ENCODE results near the gene SALL3. TPM values are rescaled to one million over a fixed set of nuclear protein-coding genes. Genes with fewer than 3 reads are reported as not detected.
"Not testable (repeated sequence)": the region's sequence is repeated elsewhere in the genome, so short reads cannot be mapped to it uniquely, and the experiment has no call there.

Gene SALL3
- total RNA-seq, 2 donors from 2014 or later: 0.05 TPM; not detected in 1

DNA sequence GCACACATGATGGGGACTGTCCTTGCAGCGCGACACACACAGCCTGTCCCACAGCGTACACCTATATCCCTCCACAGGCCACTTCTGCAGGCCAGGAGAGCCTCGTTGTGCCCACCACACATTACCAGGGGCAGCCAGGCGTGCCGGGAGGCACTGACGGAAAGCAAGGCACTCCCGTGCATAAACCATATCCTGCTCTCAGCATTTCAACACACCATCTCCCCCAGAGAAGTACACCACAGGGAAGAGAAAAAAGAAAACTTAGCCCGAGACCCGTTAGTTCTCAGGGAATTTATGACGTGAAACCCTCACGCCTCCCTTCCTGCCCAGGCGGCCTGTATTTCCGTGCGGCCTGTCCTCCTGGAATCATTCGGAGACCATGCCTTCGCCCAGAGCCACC lies 24.6 kb upstream of the SALL3 start:
- intact Hi-C loops (cut with DNase I): no loop called here
- H3K9me3 ChIP-seq: no peaks in the 10 kb centered on the region
- no peaks in the 10 kb centered on the region for H3K27me3 ChIP-seq
- H3K27ac ChIP-seq: no peak overlapping the region
- no peaks in the 10 kb centered on the region for H3K4me1 ChIP-seq
- no peak overlapping the region for H3K9ac ChIP-seq (ENCODE audit: low read depth in 2 of 2, low read length in 2 of 2)
- TF ChIP-seq, protein P1, sequence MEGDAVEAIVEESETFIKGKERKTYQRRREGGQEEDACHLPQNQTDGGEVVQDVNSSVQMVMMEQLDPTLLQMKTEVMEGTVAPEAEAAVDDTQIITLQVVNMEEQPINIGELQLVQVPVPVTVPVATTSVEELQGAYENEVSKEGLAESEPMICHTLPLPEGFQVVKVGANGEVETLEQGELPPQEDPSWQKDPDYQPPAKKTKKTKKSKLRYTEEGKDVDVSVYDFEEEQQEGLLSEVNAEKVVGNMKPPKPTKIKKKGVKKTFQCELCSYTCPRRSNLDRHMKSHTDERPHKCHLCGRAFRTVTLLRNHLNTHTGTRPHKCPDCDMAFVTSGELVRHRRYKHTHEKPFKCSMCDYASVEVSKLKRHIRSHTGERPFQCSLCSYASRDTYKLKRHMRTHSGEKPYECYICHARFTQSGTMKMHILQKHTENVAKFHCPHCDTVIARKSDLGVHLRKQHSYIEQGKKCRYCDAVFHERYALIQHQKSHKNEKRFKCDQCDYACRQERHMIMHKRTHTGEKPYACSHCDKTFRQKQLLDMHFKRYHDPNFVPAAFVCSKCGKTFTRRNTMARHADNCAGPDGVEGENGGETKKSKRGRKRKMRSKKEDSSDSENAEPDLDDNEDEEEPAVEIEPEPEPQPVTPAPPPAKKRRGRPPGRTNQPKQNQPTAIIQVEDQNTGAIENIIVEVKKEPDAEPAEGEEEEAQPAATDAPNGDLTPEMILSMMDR (IDR thresholded peaks at IDR 0.05): no peak
- no peak for DNase-seq
- no peaks in the 10 kb centered on the region for H3K36me3 ChIP-seq
- no peak overlapping the region for H3K4me3 ChIP-seq

DNA sequence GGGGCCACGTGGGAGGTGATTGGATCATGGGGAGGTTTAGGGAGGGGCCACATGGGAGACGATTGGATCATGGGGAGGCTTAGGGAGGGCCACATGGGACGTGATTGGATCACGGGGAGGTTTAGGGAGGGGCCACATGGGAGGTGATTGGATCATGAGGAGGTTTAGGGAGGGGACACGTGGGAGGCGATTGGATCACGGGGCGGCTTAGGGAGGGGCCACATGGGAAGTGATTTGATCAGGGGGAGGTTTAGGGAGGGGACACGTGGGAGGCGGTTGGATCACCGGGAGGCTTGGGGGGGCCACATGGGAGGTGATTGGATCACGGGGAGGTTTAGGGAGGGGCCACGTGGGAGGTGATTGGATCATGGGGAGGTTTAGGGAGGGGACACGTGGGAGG lies 22.5 kb upstream of the SALL3 start:
- Histone ChIP-seq H3K36me3 (no peaks in the 10 kb centered on the region), H3K9ac (ENCODE audit: low read depth in 2 of 2, low read length in 2 of 2) (no peak overlapping the region), H3K9me3 (no peaks in the 10 kb centered on the region), H3K4me3 (no peak overlapping the region), H3K4me1 (no peaks in the 10 kb centered on the region), H3K27ac (no peak overlapping the region), H3K27me3 (no peaks in the 10 kb centered on the region)
- intact Hi-C loops (cut with DNase I): no loop called here
- TF ChIP-seq, protein P1 (IDR thresholded peaks at IDR 0.05): no peak
- no peak for DNase-seq

DNA sequence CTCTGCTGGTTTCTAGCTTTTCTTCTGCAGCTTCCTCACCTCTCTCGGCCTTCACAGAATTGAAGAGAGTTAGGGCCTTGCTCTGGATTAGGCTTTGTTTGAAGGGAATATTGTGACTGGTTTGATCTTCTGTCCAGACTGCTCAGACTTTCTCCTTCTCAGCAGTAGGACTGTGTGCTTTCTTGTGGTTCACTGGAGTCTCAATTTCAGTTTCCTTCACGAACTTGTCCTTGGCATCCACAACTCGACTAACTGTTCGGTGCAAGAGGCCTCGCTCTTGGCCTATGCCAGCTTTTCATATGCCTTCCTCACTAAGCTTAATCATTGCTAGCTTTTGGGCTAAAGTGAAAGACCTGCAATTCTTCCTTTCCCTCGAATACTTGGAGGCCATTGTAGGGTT lies 18.9 kb upstream of the SALL3 start:
- no peak for DNase-seq
- H3K4me1 ChIP-seq: no peaks in the 10 kb centered on the region
- no peak overlapping the region for H3K9ac ChIP-seq (ENCODE audit: low read depth in 2 of 2, low read length in 2 of 2)
- TF ChIP-seq, protein P1 (IDR thresholded peaks at IDR 0.05): no peak
- intact Hi-C loops (cut with DNase I): no loop called here
- H3K36me3 ChIP-seq: no peaks in the 10 kb centered on the region
- no peaks in the 10 kb centered on the region for H3K27me3 ChIP-seq
- H3K27ac ChIP-seq: no peak overlapping the region
- H3K4me3 ChIP-seq: no peak overlapping the region
- H3K9me3 ChIP-seq: no peaks in the 10 kb centered on the region

DNA sequence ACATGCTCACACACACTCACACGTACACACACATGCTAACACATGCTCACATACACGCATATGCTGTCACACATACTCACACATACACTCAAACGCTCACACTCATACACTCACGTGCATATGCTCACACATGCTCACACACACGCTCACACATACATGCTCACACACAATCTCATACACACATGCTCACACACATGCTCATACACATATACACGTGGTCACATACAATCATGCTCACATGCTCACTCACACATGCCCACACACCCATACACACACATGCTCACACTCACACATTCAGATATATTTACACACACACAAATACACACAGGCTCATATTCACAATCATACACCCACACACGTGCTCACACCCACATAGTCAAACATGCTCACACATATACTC lies 17.5 kb upstream of the SALL3 start:
- Histone ChIP-seq H3K27me3 (no peaks in the 10 kb centered on the region), H3K9ac (ENCODE audit: low read depth in 2 of 2, low read length in 2 of 2) (no peak overlapping the region), H3K27ac (no peak overlapping the region), H3K9me3 (no peaks in the 10 kb centered on the region), H3K4me1 (no peaks in the 10 kb centered on the region), H3K36me3 (no peaks in the 10 kb centered on the region), H3K4me3 (no peak overlapping the region)
- intact Hi-C loops (cut with DNase I): no loop called here
- TF ChIP-seq, protein P1 (IDR thresholded peaks at IDR 0.05): no peak
- DNase-seq: no peak

DNA sequence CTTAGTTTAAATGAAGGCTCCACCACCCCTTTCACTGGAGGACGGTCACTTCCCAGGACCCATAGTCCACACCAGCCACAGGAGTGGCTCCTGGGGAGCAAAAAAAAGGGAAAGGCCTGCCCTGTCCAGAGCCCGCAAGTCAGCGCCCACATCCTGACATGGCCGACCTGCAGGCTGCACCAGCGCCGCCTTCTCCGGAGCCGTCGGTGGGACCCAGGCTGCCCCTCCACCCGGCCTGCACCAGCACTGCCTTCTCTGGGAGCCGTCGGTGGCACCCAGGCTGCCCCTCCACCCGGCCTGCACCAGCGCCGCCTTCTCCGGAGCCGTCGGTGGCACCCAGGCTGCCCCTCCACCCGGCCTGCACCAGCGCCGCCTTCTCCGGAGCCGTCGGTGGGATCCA lies 14.9 kb upstream of the SALL3 start:
- H3K36me3 ChIP-seq; H3K27ac ChIP-seq; intact Hi-C loops (cut with DNase I); H3K9ac ChIP-seq (ENCODE audit: low read depth in 2 of 2, low read length in 2 of 2); H3K4me1 ChIP-seq; H3K27me3 ChIP-seq; H3K9me3 ChIP-seq; DNase-seq; H3K4me3 ChIP-seq: not testable (repeated sequence)

DNA sequence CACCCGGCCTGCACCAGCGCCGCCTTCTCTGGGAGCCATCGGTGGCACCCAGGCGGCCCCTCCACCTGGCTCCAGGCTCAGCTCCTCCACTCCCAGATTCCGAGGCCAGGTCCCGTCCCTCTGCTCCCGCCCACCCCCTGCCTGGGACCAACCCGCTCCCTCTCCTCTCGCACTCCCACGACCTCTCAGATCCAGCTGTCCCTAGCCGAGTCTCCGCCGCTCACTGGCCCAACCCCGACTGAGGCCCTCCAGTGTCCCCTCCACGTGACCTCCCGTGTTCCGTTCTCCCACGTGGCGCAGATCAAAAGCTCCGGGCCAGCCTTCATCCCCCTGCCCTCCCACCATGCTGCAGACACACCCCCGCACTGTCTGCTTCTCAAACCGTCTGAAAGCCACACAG lies 14.4 kb upstream of the SALL3 start:
- intact Hi-C loops (cut with DNase I): no loop called here
- no peaks in the 10 kb centered on the region for H3K4me1 ChIP-seq
- H3K9ac ChIP-seq (ENCODE audit: low read depth in 2 of 2, low read length in 2 of 2): no peak overlapping the region
- H3K27ac ChIP-seq: no peak overlapping the region
- DNase-seq: no peak
- no peaks in the 10 kb centered on the region for H3K9me3 ChIP-seq
- H3K4me3 ChIP-seq: no peak overlapping the region
- TF ChIP-seq, protein P1 (IDR thresholded peaks at IDR 0.05): no peak
- no peaks in the 10 kb centered on the region for H3K27me3 ChIP-seq
- no peaks in the 10 kb centered on the region for H3K36me3 ChIP-seq
